Vagina (tissue), 2 donors: Measurements from ENCODE around the gene TMEM92. TPM values are rescaled to one million over a fixed set of nuclear protein-coding genes. Genes with fewer than 3 reads are reported as not detected.

ENCODE experiments used
- DNase-seq, 2 donors: peaks; one replicate each; pipeline ENCODE4 v3.0.0-alpha.2; 2017; ENCODE audit errors: extremely low spot score in 2 of 2
- H3K27ac ChIP-seq: fragments of 200-600 bp; sonication (generic); one replicate; pipeline ENCODE4 v1.5.1; 2019
- H3K27me3 ChIP-seq: fragments of 200-600 bp; sonication (generic); one replicate; pipeline ENCODE4 v1.5.1; 2019
- H3K36me3 ChIP-seq, 2 donors: fragments of 200-600 bp; sonication (generic); one replicate each; pipeline ENCODE4 v1.5.1; 2017 to 2019
- H3K4me1 ChIP-seq: fragments of 200-600 bp; sonication (generic); one replicate; pipeline ENCODE4 v1.5.1; 2019
- H3K4me3 ChIP-seq, 2 donors: fragments of 200-600 bp; sonication (generic); 1 replicate in 1 of 2; 2 replicates in 1 of 2; pipeline ENCODE4 v1.5.1; 2016 to 2019
- H3K9me3 ChIP-seq: fragments of 200-600 bp; sonication (generic); one replicate; pipeline ENCODE4 v1.5.1; 2019
- POLR2A ChIP-seq, 2 donors: fragments of 450-650 bp; IDR thresholded peaks; one replicate each; pipeline ENCODE4 v1.6.1; 2017; ENCODE audit warnings: antibody characterized with exemption in 2 of 2, mild to moderate bottlenecking in 2 of 2, moderate library complexity in 2 of 2
- POLR2AphosphoS5 ChIP-seq, 2 donors: sonication (generic); formaldehyde crosslinking; IDR thresholded peaks; one replicate each; pipeline ENCODE4 v1.9.0; 2017; ENCODE audit warnings: antibody characterized with exemption in 2 of 2, mild to moderate bottlenecking in 2 of 2, low read depth in 1 of 2; ENCODE audit not compliant: insufficient read depth in 1 of 2
- intact Hi-C: fragments of 100-400 bp; cut with DNase I; formaldehyde crosslinking; loops from one replicate; pipeline ENCODE4 v1.15.1; 2023
- total RNA-seq: library from RNA; depleted of rRNA; stranded (reverse); fragments of >200 nt; gene quantifications from one replicate; pipeline ENCODE4 v1.2.3, GENCODE V29; 2016
- TF ChIP-seq, protein P1 (sequence below), 3 experiments: fragments of 450-650 bp in 2 of 3; fragments of 200-600 bp in 1 of 3; sonication (generic) in 1 of 3; IDR thresholded peaks; one replicate each; pipeline ENCODE4 v1.5.1; 2017 to 2019; ENCODE audit warnings: antibody characterized with exemption in 3 of 3, mild to moderate bottlenecking in 2 of 3, moderate library complexity in 2 of 3

The TMEM92 gene
- total RNA-seq, 1 donor from 2014 or later = 0.74 TPM

GRCh38 chr17:50259477-50260324 lies 14.6 kb upstream of the TMEM92 start:
- no peak for DNase-seq
- TF ChIP-seq POLR2A (IDR thresholded peaks at IDR 0.05) (no peak), POLR2AphosphoS5 (IDR thresholded peaks at IDR 0.05; ENCODE audit: insufficient read depth in 1 of 2, low read depth in 1 of 2) (no peak)
- TF ChIP-seq, protein P1, sequence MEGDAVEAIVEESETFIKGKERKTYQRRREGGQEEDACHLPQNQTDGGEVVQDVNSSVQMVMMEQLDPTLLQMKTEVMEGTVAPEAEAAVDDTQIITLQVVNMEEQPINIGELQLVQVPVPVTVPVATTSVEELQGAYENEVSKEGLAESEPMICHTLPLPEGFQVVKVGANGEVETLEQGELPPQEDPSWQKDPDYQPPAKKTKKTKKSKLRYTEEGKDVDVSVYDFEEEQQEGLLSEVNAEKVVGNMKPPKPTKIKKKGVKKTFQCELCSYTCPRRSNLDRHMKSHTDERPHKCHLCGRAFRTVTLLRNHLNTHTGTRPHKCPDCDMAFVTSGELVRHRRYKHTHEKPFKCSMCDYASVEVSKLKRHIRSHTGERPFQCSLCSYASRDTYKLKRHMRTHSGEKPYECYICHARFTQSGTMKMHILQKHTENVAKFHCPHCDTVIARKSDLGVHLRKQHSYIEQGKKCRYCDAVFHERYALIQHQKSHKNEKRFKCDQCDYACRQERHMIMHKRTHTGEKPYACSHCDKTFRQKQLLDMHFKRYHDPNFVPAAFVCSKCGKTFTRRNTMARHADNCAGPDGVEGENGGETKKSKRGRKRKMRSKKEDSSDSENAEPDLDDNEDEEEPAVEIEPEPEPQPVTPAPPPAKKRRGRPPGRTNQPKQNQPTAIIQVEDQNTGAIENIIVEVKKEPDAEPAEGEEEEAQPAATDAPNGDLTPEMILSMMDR (IDR thresholded peaks at IDR 0.05) = no peak
- H3K27me3 ChIP-seq = no peaks in the 10 kb centered on the region
- H3K9me3 ChIP-seq = no peaks in the 10 kb centered on the region
- H3K27ac ChIP-seq = peak overlapping the region; percentile 87
- peaks cover 42% of the 10 kb centered on the region for H3K4me1 ChIP-seq
- intact Hi-C loops = no loop called here
- no peak overlapping the region for H3K4me3 ChIP-seq
- no peaks in the 10 kb centered on the region for H3K36me3 ChIP-seq

DNA sequence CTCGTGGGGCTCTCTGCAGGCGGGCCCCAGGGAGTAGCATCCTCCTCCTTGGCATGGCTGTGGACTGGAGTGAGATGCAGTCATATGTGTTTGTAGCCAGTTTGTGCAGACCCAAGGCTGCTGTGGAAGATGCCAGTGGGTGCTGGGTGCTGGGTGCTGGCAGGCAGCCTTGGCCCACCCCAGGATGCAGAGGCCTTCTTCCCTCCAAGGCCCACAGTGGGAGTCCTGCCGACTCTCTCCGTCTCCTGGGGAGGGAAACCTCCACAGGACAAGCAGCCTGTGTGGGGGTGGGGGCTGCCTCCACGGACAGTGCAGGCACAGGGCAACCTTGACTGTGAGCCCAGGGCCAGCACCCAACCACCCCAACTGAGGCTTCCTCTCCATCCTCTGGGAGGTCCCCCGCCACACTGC lies 13.8 kb upstream of the TMEM92 start:
- intact Hi-C loops = no loop called here
- Histone ChIP-seq H3K36me3 (no peaks in the 10 kb centered on the region), H3K4me3 (no peak overlapping the region), H3K4me1 (peaks cover 50% of the 10 kb centered on the region), H3K27me3 (no peaks in the 10 kb centered on the region), H3K27ac (peak overlapping the region; percentile 87), H3K9me3 (no peaks in the 10 kb centered on the region)
- peak in 1 of 2 donors; percentile 80 for DNase-seq
- no peak for TF ChIP-seq POLR2A (IDR thresholded peaks at IDR 0.05)
- TF ChIP-seq, protein P1 (IDR thresholded peaks at IDR 0.05) = no peak

- H3K27ac ChIP-seq = peak overlapping the region; percentile 87
- intact Hi-C loops = no loop called here
- H3K4me3 ChIP-seq = no peak overlapping the region
- H3K27me3 ChIP-seq = no peaks in the 10 kb centered on the region
- TF ChIP-seq POLR2AphosphoS5 (IDR thresholded peaks at IDR 0.05; ENCODE audit: insufficient read depth in 1 of 2, low read depth in 1 of 2) = no peak
- DNase-seq = peak in 1 of 2 donors; percentile 83
- H3K4me1 ChIP-seq = peaks cover 58% of the 10 kb centered on the region
- no peaks in the 10 kb centered on the region for H3K36me3 ChIP-seq
- no peaks in the 10 kb centered on the region for H3K9me3 ChIP-seq
These were observed 13.0 kb upstream of the TMEM92 start for GRCh38 chr17:50261051-50261915.

DNA sequence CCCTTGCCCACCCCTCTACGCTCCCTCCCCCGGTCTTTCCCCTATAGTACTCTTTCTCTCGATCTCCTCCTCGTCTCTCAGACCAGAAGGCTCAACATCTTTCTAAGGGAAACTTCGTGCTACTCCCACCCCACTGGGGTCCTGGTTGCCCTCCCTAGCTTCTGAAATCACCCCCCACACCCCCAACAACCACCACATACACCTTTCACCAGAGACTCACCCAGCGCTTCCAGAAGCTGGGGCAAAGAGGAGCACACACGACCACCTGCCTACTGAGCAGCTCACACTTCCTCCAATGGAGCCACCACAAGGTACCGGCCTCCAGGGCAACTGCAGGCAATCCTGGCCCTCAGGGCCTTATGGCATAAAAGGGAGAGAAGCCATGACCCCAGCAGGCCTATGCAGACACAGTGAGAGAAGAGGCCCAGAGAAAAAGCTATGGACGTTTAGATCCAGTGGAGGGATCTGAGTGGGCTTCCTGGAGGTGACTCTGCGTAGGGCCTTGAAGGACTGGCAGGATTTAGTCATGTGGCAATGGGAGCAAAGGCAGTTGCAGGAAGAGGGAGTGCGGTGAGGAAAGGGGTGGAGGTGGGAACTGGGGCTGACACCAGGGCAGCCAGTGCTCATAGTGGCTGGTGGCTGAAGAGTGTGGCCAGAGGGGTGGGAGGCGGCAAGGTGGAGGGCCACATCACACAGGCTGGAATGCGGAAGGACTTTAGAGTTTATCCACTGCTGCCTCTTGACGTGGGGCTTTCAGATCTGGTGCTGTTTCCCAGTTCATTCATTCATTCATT lies 12.1 kb upstream of the TMEM92 start:
- H3K27ac ChIP-seq = no peak overlapping the region
- no peaks in the 10 kb centered on the region for H3K36me3 ChIP-seq
- no peak for DNase-seq
- intact Hi-C loops = no loop called here
- peaks cover 60% of the 10 kb centered on the region for H3K4me1 ChIP-seq
- TF ChIP-seq, protein P1 (IDR thresholded peaks at IDR 0.05) = no peak
- no peak for TF ChIP-seq POLR2A (IDR thresholded peaks at IDR 0.05)
- no peak for TF ChIP-seq POLR2AphosphoS5 (IDR thresholded peaks at IDR 0.05; ENCODE audit: insufficient read depth in 1 of 2, low read depth in 1 of 2)
- no peaks in the 10 kb centered on the region for H3K27me3 ChIP-seq
- H3K4me3 ChIP-seq = no peak overlapping the region
- no peaks in the 10 kb centered on the region for H3K9me3 ChIP-seq
